K562 (cell line): ENCODE measurements around the gene ECHDC3. TPM values are rescaled to one million over a fixed set of nuclear protein-coding genes. Genes with fewer than 3 reads are reported as not detected.

ENCODE experiments used
- ATAC-seq: fragments of 200-7000 bp; cut with Tn5 transposase; 3 replicates; pipeline ENCODE4 v1.9.1; 2020; ENCODE audit warnings: moderate library complexity
- BruUV-seq: library from RNA; stranded (reverse); fragments of 400-500 nt; replicated peaks from 2 replicates; lab custom pipeline; 2021; lab: Mats Ljungman, UMichigan
- CTCF ChIA-PET: fragments of 300-600 bp; formaldehyde crosslinking; extraction: SDS; loops from one replicate; lab custom pipeline; 2021; ENCODE audit warnings: low intra/inter-chr PET ratio; lab: Yijun Ruan, JAX
- POLR2A ChIA-PET: fragments of 300-600, 350-650 bp; sonication (Branson Sonifier 250); formaldehyde crosslinking; extraction: SDS; loops from one replicate; lab custom pipeline; 2021; ENCODE audit warnings: antibody characterized with exemption, inconsistent platforms; lab: Yijun Ruan, JAX
- DNase-seq, 4 experiments: peaks; one replicate each; pipeline versions ENCODE4 v3.0.0 to v3.0.0-alpha.2; 2011 to 2018; ENCODE audit warnings: low spot score in 3 of 4, mixed read lengths in 3 of 4; ENCODE audit errors: extremely low read depth in 1 of 4
- FAIRE-seq: peaks from 2 replicates; lab custom pipeline; 2011; peaks lifted over from hg19 to GRCh38; lab: Jason Lieb, UNC
- H2AFZ ChIP-seq: 2 replicates; pipeline ENCODE4 v1.6.0; 2011; ENCODE audit warnings: low read depth, low read length, control low read depth, inconsistent platforms
- H3K27ac ChIP-seq: fragments of 200-600 bp; 3 replicates; pipeline ENCODE4 v1.8.0; 2011; ENCODE audit warnings: low read depth, mild to moderate bottlenecking, control low read depth, inconsistent platforms, low read length, moderate library complexity, mixed read lengths; ENCODE audit errors: extremely low read depth
- H3K27me3 ChIP-seq, 2 experiments: fragments of 300-600 bp in 1 of 2; 2 replicates in 1 of 2; 3 replicates in 1 of 2; pipeline versions ENCODE4 v1.6.0 to v1.8.0; 2011; ENCODE audit warnings: inconsistent platforms in 2 of 2, low read length in 2 of 2, mild to moderate bottlenecking in 1 of 2, mixed read lengths in 1 of 2, moderate library complexity in 1 of 2; ENCODE audit not compliant: control insufficient read depth in 2 of 2, insufficient read depth in 2 of 2
- H3K36me3 ChIP-seq: fragments of 300-600 bp; 3 replicates; pipeline ENCODE4 v1.8.0; 2011; ENCODE audit warnings: mild to moderate bottlenecking, low read length, inconsistent platforms; ENCODE audit not compliant: control insufficient read depth, insufficient read depth
- H3K4me1 ChIP-seq, 2 experiments: fragments of 200-600 bp in 1 of 2; replicated peaks in 1 of 2; 2 replicates in 1 of 2; 3 replicates in 1 of 2; pipeline versions ENCODE4 v1.5.1 to v1.8.0; 2011; ENCODE audit warnings: inconsistent platforms in 2 of 2, low read length in 2 of 2, mild to moderate bottlenecking in 1 of 2, mixed read lengths in 1 of 2, moderate library complexity in 1 of 2; ENCODE audit not compliant: control insufficient read depth in 2 of 2, insufficient read depth in 2 of 2
- H3K4me2 ChIP-seq: 2 replicates; pipeline ENCODE4 v1.6.1; 2011; ENCODE audit warnings: low read length, control low read depth, inconsistent platforms, mixed read lengths; ENCODE audit not compliant: insufficient read depth
- H3K4me3 ChIP-seq: fragments of 200-600 bp; sonication (generic), shearing (Covaris generic); 2 replicates; pipeline ENCODE4 v1.5.1; 2016; ENCODE audit warnings: control low read depth, inconsistent platforms
- H3K79me2 ChIP-seq: fragments of 200-600 bp; 3 replicates; pipeline ENCODE4 v1.8.0; 2011; ENCODE audit warnings: low read length, inconsistent platforms; ENCODE audit not compliant: control insufficient read depth, insufficient read depth
- H3K9ac ChIP-seq, 2 experiments: 2 replicates each; pipeline versions ENCODE4 v1.6.0 to v1.6.1; 2011; ENCODE audit warnings: low read depth in 2 of 2, low read length in 2 of 2, control low read depth in 1 of 2, inconsistent platforms in 1 of 2, mild to moderate bottlenecking in 1 of 2, mixed read lengths in 1 of 2; ENCODE audit not compliant: insufficient read depth in 1 of 2
- H3K9me1 ChIP-seq: one replicate; pipeline ENCODE4 v1.6.0; 2011; ENCODE audit warnings: inconsistent platforms, mild to moderate bottlenecking, low read length, moderate library complexity; ENCODE audit not compliant: control insufficient read depth, insufficient read depth
- H3K9me3 ChIP-seq: replicated peaks from 2 replicates; pipeline ENCODE4 v1.5.1; 2011; ENCODE audit warnings: low read depth, low read length, inconsistent platforms; ENCODE audit not compliant: control insufficient read depth, insufficient read depth
- H4K20me1 ChIP-seq: replicated peaks from 2 replicates; pipeline ENCODE4 v1.6.1; 2011; ENCODE audit warnings: low read length, inconsistent platforms, mixed read lengths; ENCODE audit not compliant: control insufficient read depth, insufficient read depth
- ARID2 ChIP-seq: fragments of 450-650 bp; IDR thresholded peaks from 2 replicates; pipeline ENCODE4 v1.6.1; 2017; ENCODE audit warnings: antibody characterized with exemption, mild to moderate bottlenecking
- BCOR ChIP-seq: fragments of 450-650 bp; IDR thresholded peaks from 2 replicates; pipeline ENCODE4 v1.6.1; 2016
- EP400 ChIP-seq: fragments of 450-650 bp; IDR thresholded peaks from 2 replicates; pipeline ENCODE4 v1.6.1; 2017; ENCODE audit warnings: antibody characterized with exemption, mild to moderate bottlenecking, moderate library complexity
- MED1 ChIP-seq: sonication (generic); formaldehyde crosslinking; IDR thresholded peaks from 2 replicates; pipeline ENCODE4 v1.8.1; 2023; ENCODE audit warnings: missing genetic modification reagents, borderline replicate concordance
- RBM25 ChIP-seq: fragments of 200-400 bp; formaldehyde crosslinking; IDR thresholded peaks from 2 replicates; pipeline ENCODE4 v1.6.1; 2018; ENCODE audit warnings: low read length, low read depth, moderate library complexity; ENCODE audit not compliant: severe bottlenecking
- ZNF143 ChIP-seq: sonication (generic); formaldehyde crosslinking; IDR thresholded peaks from 2 replicates; pipeline ENCODE4 v1.9.0; 2022; ENCODE audit warnings: mild to moderate bottlenecking, missing genetic modification reagents
- ZNF707 ChIP-seq: fragments of 250-450 bp; sonication (Bioruptor Pico); conservative IDR thresholded peaks from 2 replicates; pipeline ENCODE4 v1.8.0; 2022; ENCODE audit warnings: inconsistent platforms, mild to moderate bottlenecking, moderate library complexity
- ZNF77 ChIP-seq: fragments of 250-450 bp; sonication (Bioruptor Pico); IDR thresholded peaks from 2 replicates; pipeline ENCODE4 v1.5.0; 2020
- WGBS: fragments of 100-300 bp; shearing (Covaris generic); methylation state at CpG from one replicate; pipeline ENCODE4 v1.1.6; 2016; ENCODE audit warnings: low coverage, mixed read lengths; ENCODE audit not compliant: insufficient coverage; ENCODE audit errors: missing lambda C conversion rate; 5-methylcytosine and 5-hydroxymethylcytosine counted together
- in situ Hi-C: fragments of 300-500 bp; cut with MboI; formaldehyde crosslinking; loops from 4 replicates; pipeline ENCODE4 v1.15.0; 2018; ENCODE audit warnings: inconsistent platforms, mixed read lengths
- intact Hi-C: fragments of 100-400 bp; cut with micrococcal nuclease; formaldehyde crosslinking; loops from 2 replicates; pipeline ENCODE4 v1.14.2; 2022
- polyA plus RNA-seq, 8 experiments: library from polyadenylated mRNA; depleted of rRNA in 4 of 8; stranded (reverse) in 5 of 8; unstranded in 3 of 8; fragments of >200 nt; fragmentation: Nextera tagmentation in 2 of 8; fragmentation: Illumina TruSeq in 1 of 8; extraction: Ambion mirVana in 2 of 8; extraction: Trizol in 1 of 8; gene quantifications; 2 replicates each; pipeline versions ENCODE4 v1.2.1 to v1.2.3, GENCODE V29; 2011 to 2014; ENCODE audit warnings: inconsistent platforms in 1 of 8, missing spikeins in 1 of 8
- total RNA-seq, 7 experiments: library from RNA; depleted of rRNA in 6 of 7; stranded (reverse); fragments of >200 nt in 6 of 7; fragmentation: Illumina TruSeq in 2 of 7; extraction: Trizol in 2 of 7; gene quantifications; 2 replicates each; pipeline versions ENCODE4 v1.2.1 to v1.2.3, GENCODE V29; 2011 to 2021; ENCODE audit warnings: low replicate concordance in 1 of 7
- TF ChIP-seq, protein P1 (sequence below): fragments of 450-650 bp; IDR thresholded peaks from 2 replicates; pipeline ENCODE4 v1.7.0; 2016; ENCODE audit warnings: borderline replicate concordance
- TF ChIP-seq, protein P2 (sequence below): sonication (generic); formaldehyde crosslinking; IDR thresholded peaks from 2 replicates; pipeline ENCODE4 v1.8.0; 2022; ENCODE audit warnings: missing genetic modification reagents, mild to moderate bottlenecking, moderate library complexity, borderline replicate concordance
- TF ChIP-seq, protein P3 (sequence below): fragments of 450-650 bp; IDR thresholded peaks from 2 replicates; pipeline ENCODE4 v1.6.1; 2016; ENCODE audit warnings: borderline replicate concordance
- TF ChIP-seq, protein P4 (sequence below), 3 experiments: IDR thresholded peaks in 2 of 3; conservative IDR thresholded peaks in 1 of 3; 2 replicates each; pipeline ENCODE4 v1.5.1; 2011 to 2012; ENCODE audit warnings: low read length in 3 of 3, mild to moderate bottlenecking in 3 of 3, control low read depth in 2 of 3, improper control_type of control experiment in 1 of 3, inconsistent platforms in 1 of 3, low read depth in 1 of 3, mixed read lengths in 1 of 3, moderate library complexity in 1 of 3; ENCODE audit not compliant: insufficient read depth in 2 of 3
- TF ChIP-seq, protein P5 (sequence below): fragments of 450-650 bp; IDR thresholded peaks from 2 replicates; pipeline ENCODE4 v1.6.1; 2017; ENCODE audit warnings: mild to moderate bottlenecking, moderate library complexity

ECHDC3 gene
- total and polyA plus RNA-seq, 9 of the 15 experiments (the other 6 are each of a cell fraction or from before 2014, with no cell fraction given) = 0.53 to 21.9 (median 15.7) TPM

DNA sequence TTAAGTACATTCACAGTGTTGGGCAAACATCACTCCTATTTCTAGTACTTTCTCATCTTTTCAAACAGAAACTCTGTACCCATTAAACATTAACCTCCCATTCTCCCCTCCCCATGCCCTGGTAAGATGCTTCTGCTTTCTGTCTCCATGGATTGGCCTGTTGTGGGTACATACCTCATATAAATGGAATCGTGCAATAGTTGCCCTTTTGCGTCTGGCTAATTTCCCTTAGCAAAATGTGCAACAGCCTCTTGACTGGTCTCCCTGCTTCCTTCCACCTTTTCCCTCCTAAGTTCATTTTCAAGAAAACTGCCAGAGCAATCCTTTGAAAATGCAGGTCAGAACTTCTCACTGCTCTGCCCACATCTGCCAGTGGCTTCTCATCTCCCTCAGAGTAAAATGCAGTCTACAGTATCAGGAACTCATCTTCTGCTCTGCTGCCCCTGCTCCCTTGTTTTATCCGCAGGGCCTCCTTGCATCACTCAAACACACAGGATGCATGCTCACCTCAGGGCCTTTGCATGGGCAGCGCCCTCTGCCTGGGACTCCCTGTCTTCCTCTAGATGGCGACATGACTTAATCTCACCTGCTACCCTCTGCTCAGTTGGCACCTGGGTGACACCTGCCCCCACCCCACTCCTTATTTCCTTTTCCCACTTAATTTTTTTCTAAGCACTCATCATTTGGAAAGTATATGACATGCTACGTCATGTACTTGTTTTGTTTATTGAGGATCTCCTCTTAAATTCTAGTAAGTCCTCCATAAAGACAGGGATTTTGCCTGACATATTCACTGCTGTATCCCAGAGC, 44.3 kb upstream of the ECHDC3 start:
- in situ Hi-C loops = no loop called here
- CTCF ChIA-PET = no interaction called here
- POLR2A ChIA-PET = interaction anchor here (0.5 kb wide), 1 partner anchor 151 kb away, joined by 3 read pairs; no protein-coding TSS in a partner anchor
- Histone ChIP-seq H3K4me2 (no peak overlapping the region), H3K4me3 (no peak overlapping the region), H3K9me3 (no peaks in the 10 kb centered on the region), H3K79me2 (no peaks in the 10 kb centered on the region), H3K27ac (no peak overlapping the region), H3K27me3 (no peaks in the 10 kb centered on the region), H3K9ac (no peak overlapping the region), H3K4me1 (peaks cover 4 to 6% of the 10 kb centered on the region in 2 experiments; a peak in 3 of 5 replicates), H3K36me3 (no peaks in the 10 kb centered on the region), H3K9me1 (no peaks in the 10 kb centered on the region), H4K20me1 (no peaks in the 10 kb centered on the region), H2AFZ (no peak overlapping the region)
- DNase-seq (no peak), ATAC-seq (peak; percentile 43; the same call in 1 of the 3 replicates), FAIRE-seq (no peak)
- WGBS = 88% methylated on average over 6 of the region's 6 CpGs
- BruUV-seq = no TSS peak
- intact Hi-C loops = no loop called here
- no peak for TF ChIP-seq ZNF77 (CRISPR knock-in tag)
- TF ChIP-seq, protein P1, sequence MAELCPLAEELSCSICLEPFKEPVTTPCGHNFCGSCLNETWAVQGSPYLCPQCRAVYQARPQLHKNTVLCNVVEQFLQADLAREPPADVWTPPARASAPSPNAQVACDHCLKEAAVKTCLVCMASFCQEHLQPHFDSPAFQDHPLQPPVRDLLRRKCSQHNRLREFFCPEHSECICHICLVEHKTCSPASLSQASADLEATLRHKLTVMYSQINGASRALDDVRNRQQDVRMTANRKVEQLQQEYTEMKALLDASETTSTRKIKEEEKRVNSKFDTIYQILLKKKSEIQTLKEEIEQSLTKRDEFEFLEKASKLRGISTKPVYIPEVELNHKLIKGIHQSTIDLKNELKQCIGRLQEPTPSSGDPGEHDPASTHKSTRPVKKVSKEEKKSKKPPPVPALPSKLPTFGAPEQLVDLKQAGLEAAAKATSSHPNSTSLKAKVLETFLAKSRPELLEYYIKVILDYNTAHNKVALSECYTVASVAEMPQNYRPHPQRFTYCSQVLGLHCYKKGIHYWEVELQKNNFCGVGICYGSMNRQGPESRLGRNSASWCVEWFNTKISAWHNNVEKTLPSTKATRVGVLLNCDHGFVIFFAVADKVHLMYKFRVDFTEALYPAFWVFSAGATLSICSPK = no peak
- peak; percentile 47; the same call in 1 of the 2 replicates for TF ChIP-seq BCOR
- TF ChIP-seq, protein P2, sequence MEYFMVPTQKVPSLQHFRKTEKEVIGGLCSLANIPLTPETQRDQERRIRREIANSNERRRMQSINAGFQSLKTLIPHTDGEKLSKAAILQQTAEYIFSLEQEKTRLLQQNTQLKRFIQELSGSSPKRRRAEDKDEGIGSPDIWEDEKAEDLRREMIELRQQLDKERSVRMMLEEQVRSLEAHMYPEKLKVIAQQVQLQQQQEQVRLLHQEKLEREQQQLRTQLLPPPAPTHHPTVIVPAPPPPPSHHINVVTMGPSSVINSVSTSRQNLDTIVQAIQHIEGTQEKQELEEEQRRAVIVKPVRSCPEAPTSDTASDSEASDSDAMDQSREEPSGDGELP (CRISPR knock-in tag) = no peak
- TF ChIP-seq EP400 = no peak
- no peak for TF ChIP-seq ZNF707
- no peak for TF ChIP-seq MED1 (CRISPR knock-in tag)
- peak; percentile 70 for TF ChIP-seq RBM25
- no peak for TF ChIP-seq ZNF143 (CRISPR knock-in tag)
- TF ChIP-seq, protein P3, sequence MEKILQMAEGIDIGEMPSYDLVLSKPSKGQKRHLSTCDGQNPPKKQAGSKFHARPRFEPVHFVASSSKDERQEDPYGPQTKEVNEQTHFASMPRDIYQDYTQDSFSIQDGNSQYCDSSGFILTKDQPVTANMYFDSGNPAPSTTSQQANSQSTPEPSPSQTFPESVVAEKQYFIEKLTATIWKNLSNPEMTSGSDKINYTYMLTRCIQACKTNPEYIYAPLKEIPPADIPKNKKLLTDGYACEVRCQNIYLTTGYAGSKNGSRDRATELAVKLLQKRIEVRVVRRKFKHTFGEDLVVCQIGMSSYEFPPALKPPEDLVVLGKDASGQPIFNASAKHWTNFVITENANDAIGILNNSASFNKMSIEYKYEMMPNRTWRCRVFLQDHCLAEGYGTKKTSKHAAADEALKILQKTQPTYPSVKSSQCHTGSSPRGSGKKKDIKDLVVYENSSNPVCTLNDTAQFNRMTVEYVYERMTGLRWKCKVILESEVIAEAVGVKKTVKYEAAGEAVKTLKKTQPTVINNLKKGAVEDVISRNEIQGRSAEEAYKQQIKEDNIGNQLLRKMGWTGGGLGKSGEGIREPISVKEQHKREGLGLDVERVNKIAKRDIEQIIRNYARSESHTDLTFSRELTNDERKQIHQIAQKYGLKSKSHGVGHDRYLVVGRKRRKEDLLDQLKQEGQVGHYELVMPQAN = no peak
- TF ChIP-seq, protein P4, sequence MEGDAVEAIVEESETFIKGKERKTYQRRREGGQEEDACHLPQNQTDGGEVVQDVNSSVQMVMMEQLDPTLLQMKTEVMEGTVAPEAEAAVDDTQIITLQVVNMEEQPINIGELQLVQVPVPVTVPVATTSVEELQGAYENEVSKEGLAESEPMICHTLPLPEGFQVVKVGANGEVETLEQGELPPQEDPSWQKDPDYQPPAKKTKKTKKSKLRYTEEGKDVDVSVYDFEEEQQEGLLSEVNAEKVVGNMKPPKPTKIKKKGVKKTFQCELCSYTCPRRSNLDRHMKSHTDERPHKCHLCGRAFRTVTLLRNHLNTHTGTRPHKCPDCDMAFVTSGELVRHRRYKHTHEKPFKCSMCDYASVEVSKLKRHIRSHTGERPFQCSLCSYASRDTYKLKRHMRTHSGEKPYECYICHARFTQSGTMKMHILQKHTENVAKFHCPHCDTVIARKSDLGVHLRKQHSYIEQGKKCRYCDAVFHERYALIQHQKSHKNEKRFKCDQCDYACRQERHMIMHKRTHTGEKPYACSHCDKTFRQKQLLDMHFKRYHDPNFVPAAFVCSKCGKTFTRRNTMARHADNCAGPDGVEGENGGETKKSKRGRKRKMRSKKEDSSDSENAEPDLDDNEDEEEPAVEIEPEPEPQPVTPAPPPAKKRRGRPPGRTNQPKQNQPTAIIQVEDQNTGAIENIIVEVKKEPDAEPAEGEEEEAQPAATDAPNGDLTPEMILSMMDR (IDR thresholded peaks at IDR 0.05 in 2 of 3, conservative IDR thresholded peaks at IDR 0.05 in 1 of 3; ENCODE audit: insufficient read depth in 2 of 3, low read depth in 1 of 3, low read length in 3 of 3) = peak; percentile 32 to 55 (median 43); a peak in 4 of 6 replicates
- no peak for TF ChIP-seq ARID2
- TF ChIP-seq, protein P5, sequence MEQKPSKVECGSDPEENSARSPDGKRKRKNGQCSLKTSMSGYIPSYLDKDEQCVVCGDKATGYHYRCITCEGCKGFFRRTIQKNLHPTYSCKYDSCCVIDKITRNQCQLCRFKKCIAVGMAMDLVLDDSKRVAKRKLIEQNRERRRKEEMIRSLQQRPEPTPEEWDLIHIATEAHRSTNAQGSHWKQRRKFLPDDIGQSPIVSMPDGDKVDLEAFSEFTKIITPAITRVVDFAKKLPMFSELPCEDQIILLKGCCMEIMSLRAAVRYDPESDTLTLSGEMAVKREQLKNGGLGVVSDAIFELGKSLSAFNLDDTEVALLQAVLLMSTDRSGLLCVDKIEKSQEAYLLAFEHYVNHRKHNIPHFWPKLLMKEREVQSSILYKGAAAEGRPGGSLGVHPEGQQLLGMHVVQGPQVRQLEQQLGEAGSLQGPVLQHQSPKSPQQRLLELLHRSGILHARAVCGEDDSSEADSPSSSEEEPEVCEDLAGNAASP = no peak
